ENCODE data around the gene ADAMTS4. TPM values are rescaled to one million over a fixed set of nuclear protein-coding genes. Genes with fewer than 3 reads are reported as not detected.

The ADAMTS4 gene
- total RNA-seq, 1 donor from 2014 or later: 438 TPM

GRCh38 chr1:161222175-161223019 is 23.5 kb upstream of the ADAMTS4 start:
- DNase-seq (ENCODE audit: low spot score): no peak

DNA sequence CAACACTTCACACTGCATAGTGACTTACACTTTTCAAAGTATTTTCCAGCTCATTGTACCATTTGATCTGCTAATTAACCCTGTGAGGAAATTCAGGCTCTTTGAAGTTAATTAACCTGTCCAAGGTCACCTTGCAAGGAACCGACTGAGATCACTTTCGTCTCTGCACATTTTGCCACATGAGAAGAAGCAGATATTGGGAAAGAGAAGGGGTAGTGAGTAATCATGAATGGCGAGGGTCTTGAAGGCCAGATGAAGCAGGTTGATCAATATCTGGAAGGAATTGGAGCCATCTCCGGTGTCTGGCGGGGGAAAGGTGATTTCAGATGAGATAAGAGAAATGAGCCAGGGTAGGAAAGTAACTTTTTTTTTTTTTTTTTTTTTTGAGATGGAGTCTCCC is 21.1 kb upstream of the ADAMTS4 start:
- no peak for DNase-seq (ENCODE audit: low spot score)

DNA sequence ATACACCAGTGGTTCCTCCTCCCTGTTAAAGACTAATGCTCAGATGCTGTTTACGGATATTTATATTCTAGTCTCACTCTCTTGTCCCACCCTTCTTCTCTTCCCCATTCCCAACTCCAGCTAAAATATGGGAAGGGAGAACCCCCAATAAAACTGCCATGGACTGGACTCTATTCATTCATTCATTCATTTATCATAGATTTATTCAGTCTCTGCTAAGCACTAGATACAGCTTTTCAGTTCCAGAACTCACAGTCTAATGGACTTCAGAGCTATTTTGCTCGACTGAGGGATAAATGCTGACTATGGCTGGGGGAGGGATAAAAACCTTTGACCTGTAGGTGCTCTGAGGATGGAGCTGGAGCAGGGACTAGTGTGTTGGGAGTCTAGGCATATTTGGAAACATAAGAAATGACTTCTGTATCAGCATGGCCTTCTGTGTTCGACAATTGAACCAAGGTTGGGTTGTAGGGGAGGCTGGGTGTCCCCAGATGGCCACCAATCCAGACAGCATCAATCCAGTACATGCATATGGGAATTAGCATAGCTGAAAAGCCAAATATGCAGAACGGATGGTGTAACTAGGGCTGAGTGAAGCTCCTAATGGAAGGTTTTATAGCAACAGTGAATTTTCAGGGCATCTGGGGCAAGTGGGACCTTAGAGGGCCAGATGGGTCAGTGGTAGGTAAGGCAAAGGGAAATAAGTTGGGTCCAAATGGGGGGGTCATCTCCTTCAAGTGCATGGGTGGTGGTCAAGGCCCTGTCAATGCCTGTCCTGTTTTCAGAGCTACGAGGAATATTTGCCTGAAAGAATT is 20.4 kb upstream of the ADAMTS4 start:
- DNase-seq (ENCODE audit: low spot score): no peak

GRCh38 chr1:161218301-161219077 is 19.6 kb upstream of the ADAMTS4 start:
- no peak for DNase-seq (ENCODE audit: low spot score)

DNA sequence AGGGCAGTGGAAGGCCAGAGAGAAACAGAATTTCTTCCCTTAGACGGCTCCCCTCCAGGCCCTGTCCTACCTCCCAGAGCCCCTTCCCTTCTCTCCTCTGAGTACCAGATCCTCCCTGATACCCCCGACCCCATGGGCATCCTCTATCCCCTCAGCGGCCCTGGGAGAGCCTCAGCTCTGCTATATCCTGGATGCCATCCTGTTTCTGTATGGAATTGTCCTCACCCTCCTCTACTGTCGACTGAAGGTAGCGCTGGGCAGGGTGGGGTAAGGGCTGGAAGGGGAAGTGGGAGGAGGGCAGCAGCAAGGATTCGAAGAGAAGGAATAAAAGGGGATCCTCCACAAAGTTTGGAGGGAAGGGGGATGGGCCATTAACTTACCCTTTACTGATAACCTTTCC is 19.0 kb upstream of the ADAMTS4 start:
- no peak for DNase-seq (ENCODE audit: low spot score)

- no peak for DNase-seq (ENCODE audit: low spot score)
Measured at GRCh38 chr1:161216945-161217712, 18.3 kb upstream of the ADAMTS4 start.

DNA sequence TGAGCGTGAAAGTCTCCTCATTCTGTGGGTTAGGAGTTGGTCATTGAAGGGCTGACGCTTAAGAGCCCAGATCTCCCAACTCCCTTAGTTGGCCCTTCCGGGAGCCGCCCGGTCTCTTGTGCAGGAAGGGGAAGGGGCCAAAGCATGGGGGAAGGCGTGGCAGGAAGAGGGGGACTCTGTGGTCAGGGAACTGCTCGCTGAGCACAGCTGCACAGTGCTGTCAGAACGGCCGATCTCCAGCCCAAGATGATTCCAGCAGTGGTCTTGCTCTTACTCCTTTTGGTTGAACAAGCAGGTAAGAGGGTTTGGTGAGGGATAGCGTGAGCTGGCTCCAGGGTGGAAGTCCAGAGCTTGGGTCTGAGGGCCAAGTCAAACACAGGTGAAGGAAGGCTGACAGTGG is 16.2 kb upstream of the ADAMTS4 start, which contains the start of gene FCER1G:
Gene FCER1G (plus strand): TSS at position 220 of the 400 bp plus-strand sequence. CDS start 27 bp downstream, at position 247.
- no peak for DNase-seq (ENCODE audit: low spot score)

DNA sequence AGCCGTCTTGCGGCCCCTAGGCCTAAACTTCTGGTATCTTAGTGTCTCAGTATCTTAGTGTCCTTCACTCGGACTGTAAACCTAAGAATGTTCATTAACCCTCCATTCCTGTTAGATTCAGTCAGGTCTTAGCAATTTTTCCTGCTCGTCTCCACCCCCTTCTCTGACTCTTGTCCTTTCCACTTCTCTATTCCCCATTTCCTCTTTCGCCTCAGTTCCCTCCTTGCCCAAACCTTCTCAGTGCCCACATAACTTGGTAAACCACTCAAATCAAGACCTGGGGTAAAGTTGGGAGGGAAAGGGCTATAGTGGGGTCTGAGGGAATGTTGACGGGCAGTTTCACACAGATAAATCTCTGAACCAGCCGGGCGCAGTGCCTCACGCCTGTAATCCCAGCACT is 15.5 kb upstream of the ADAMTS4 start:
- DNase-seq (ENCODE audit: low spot score): no peak

DNA sequence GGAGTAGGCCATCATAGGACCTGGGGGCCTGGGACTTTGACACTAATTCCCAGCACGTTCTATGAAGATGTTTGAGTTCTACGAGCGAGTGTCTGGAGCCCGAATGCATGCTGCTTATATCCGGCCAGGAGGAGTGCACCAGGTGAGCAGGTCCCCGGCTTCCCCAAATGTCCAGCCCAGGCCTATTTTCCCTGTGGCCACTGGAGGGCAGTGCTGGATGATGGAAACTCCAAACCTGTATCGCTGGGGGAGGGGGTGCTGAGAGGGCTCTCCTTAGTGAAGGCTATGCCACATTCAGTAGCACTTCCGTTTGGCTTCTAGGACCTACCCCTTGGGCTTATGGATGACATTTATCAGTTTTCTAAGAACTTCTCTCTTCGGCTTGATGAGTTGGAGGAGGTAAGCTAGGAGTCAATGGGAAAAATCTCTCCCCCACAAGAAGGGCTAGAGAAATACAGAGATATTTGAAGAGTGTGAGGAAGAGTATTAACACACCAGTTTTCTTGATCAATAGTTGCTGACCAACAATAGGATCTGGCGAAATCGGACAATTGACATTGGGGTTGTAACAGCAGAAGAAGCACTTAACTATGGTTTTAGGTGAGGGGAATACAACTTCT is 11.0 kb upstream of the ADAMTS4 start:
- no peak for DNase-seq (ENCODE audit: low spot score)

GRCh38 chr1:161207173-161207572 is 8.3 kb upstream of the ADAMTS4 start:
- DNase-seq (ENCODE audit: low spot score): no peak

GRCh38 chr1:161206411-161207140 is 7.7 kb upstream of the ADAMTS4 start:
- DNase-seq (ENCODE audit: low spot score): no peak

- peak; percentile 97 for DNase-seq (ENCODE audit: low spot score)
Measured at GRCh38 chr1:161201836-161202712, 3.2 kb upstream of the ADAMTS4 start, which contains the start of gene NDUFS2. TSS of gene NDUFS2 (plus strand) at chr1:161202367. CDS start at chr1:161202386, 19 bp downstream.

DNA sequence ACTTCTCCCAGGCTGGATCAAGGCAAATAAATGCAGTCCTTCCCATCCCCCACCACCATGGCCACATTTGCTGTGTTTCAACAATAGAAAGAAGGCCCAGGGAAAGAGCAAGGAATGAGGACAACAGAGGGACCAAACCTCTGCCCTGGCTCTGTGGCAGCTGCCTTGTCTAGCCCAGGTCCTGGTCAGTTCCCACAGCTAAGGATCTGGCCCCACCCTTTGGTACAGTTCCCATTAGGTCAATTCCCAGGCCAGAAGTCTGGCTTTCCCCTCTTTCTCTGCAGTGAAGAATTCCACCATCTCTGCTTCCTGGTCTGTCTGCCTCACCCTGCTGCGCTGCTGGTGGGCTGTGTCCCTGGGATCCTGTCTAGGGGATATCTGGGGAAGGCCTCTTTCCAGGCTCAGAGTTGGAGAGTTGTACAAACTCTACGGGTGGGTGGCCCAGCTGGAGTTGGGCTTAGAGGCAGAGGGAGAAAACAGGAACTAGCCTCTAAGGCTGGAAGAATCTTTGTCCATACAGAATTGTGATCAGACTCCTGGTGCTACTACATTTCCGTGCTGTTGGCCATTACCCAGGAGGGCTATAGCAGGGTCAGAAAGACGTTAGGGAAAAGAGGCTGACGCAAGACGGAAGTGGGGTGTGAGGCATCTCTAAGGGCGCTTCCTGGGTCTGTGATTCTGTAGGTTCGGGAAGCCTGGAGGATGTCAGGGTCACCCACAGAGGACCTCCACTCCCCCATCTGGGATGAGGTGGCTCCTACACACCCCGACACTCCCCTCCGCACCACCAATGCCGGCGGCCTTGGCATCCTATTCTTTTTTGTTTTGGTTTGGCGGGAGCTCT is 2.4 kb upstream of the ADAMTS4 start:
- DNase-seq (ENCODE audit: low spot score): no peak

- DNase-seq (ENCODE audit: low spot score): no peak
Measured at GRCh38 chr1:161200421-161200991, 1.7 kb upstream of the ADAMTS4 start.

DNA sequence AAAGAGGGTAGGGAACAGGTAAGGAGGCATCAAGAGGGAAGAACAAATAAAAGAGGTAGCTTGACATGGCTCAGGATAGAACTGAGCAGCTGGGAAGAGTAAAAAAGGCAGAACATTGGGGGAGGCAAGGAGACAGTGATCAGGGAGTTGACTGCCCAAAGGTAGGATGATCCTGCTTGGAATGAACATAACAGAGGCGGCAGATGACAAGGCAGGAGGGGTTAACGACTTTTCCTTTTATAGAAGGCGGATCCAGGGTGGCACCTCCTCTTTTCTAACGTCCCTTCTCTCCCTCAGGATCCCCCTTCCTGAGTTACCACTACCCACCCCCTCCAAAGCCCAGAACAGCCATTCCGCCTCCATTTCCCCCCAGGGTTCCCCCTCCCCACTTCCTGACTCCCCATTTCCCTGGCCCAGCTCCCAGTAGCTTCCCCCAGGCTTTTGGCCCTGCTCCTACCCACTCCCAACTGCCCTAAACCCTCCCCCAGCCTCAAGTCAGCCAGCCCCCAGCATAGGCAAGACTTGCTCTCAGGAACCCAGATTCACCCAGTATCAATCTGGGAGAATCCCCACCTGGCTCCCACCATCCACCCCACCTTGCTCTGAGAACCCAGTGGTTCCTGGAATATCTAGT is 769 bp upstream of the ADAMTS4 start:
- DNase-seq (ENCODE audit: low spot score): no peak

GRCh38 chr1:161198194-161198896 is 509 bp downstream of the ADAMTS4 start:
- no peak for DNase-seq (ENCODE audit: low spot score)
